HUDEP-2 (cell line): ENCODE results near the gene SPDYE2.
"Not testable (repeated sequence)": the region's sequence is repeated elsewhere in the genome, so short reads cannot be mapped to it uniquely, and the experiment has no call there.

Experiments used
- DNase-seq, 76 experiments: peaks; one replicate each; lab custom pipeline; 2025; ENCODE audit not compliant: unreplicated experiment in 76 of 76; lab: John Stamatoyannopoulos, UW

The SPDYE2 gene

DNA sequence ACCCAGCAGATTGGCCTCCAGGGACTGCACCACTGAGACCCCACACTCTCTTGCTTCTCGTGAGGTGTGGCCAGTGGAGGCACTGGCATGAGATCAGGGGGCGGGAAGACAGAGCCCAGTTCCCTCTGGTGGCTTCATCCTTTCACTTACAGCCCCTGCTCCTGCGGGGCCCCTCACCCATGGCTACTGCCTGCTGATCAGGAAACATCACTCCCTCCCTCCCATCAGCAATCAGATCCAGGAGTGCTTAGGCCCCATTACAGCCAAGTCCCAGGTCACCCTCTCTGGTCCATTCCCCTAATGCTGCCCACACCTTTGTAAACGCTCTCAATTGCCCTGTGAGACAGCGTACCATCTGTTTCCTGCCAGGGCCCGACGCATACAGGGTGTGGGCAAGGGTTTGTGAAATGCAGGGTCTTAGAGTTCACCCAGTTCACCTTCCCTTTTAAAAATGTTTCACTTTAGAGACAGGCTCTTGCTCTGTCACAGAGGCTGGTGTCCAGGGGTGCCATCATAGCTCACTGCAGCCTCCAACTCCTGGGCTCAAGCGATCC is 15.9 kb upstream of the SPDYE2 start:
- not testable (repeated sequence) for DNase-seq

DNA sequence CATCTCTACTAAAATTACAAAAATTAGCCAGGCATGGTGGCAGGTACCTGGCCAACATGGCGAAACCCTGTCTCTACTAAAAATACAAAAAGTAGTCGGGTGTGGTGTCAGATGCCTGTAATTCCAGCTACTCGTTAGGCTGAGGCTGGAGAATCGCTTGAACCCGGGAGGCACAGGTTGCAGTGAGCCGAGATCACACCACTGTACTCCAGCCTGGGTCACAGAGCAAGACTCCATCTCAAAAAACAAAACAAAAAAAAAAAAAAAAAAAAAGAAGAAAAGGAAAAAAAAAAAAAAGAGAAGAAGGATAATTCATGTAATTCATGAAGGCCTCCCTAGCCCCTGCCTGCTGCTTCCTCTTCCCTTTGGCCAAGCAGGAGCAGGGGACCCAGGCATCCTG is 10.4 kb upstream of the SPDYE2 start:
- DNase-seq, result not testable (repeated sequence)

DNA sequence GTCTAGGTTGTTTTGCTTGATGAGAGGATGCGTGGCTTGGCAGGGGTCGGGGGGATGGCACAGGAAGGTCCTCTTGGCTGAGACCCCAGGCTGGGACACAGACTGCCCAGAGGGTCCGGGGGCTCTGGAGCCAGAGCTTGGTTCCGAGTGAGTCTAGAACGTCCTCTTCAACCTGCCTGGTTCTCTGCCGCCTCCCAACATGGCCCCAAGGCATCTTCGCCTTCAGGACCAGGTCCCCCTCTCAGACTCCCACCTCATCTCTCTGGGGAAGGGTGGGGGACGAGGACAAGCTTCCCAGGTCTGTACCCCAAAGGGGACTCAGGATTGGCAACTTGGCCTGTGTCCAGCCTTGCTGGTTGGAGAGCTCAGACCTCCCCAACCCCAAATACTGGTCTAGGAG is 8.9 kb upstream of the SPDYE2 start:
- DNase-seq, result not testable (repeated sequence)

DNA sequence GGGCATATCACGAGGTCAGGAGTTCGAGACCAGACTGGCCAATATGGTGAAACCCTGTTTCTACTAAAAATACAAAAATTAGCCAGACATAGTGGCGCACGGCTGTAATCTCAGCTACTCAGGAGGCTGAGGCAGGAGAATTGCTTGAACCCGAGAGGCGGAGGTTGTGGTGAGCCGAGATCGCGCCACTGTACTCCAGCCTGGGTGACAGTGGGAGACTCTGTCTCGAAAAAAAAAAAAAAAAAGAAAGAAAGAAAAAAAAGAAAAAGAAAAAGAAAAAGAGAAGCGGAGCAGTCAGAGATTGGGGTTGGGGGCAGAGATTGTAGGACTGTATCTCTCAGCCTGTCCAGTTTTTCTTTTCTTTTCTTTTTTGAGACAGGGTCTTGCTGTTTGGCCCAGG is 8.3 kb upstream of the SPDYE2 start:
- DNase-seq, result not testable (repeated sequence)

DNA sequence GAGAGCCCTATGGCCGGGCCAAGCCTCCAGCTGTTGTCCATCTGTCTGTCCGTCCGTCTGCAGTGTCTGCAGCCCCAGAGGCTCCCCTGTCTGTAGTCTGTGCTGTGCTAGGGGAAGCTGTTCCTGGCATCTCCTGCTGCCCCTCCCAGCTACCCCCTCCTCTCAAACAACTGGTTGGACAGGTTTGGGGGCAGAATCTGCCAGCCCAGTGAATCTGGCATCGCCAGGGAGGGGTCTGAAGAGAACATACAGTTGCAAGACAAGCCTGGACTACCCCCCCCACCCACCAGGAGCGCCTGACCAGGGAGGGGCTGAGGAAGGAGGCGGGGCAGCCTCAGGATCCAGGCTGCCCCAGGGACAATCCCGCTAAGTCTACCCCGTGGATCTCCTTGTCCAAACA is 7.4 kb upstream of the SPDYE2 start, which contains the start of gene UPK3BL2:
TSS of gene UPK3BL2 (minus strand) at position 101 of the 400 bp plus-strand sequence. CDS start at position 41, 60 bp downstream.
- not testable (repeated sequence) for DNase-seq

DNA sequence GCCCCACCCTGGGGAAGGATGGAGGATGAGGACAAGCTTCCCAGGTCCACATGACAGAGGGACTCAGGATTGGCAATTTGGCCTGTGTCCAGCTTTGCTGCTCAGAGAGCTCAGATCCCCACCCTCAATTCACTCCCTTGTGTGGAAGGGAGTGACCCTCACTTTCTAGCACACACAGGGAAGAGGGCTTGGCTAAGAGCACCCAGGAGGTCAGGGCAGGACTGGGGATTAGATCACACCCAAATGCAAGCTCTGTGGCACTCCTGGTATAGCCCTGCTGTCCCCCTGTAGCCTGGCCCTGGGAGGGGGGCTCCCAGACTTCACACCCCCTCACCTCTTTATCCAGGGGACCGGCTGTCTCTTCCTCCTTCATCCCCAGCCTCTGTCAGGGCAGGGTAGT is 6.7 kb upstream of the SPDYE2 start:
- not testable (repeated sequence) for DNase-seq

DNA sequence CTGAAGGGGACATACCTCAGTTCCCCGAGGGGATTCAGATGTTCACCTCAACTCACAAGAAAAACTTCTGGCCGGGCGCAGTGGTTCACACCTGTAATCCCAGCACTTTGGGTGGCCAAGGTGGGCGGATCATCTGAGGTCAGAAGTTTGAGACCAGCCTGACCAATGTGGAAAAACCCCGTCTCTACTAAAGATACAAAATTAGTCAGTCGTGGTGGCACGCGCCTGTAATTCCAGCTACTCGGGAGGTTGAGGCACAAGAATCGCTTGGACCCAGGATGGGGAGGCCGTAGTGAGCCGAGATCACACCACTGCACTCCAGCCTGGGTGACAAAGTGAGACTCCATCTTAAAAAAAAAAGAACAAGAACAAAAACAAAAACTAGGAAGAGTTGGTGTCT is 5.7 kb upstream of the SPDYE2 start:
- not testable (repeated sequence) for DNase-seq

DNA sequence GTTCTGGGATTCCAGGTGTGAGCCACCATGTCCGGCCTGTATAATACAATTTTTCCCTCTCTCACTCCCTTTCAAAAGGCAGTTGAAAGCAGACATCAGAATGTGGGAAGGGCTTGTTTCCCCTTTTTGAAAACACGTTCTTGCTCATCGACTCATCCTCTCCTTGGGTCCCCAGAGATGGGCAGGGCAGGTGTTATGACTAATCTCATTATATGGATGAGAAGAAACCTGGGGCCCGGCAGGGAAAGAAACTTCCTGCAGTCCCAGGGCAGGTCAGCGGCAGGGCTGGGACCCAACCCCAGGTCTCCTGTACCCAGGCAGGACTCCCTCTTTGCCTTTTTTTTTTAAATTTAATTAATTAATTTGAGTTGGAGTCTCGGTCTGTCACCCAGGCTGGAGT is 4.7 kb upstream of the SPDYE2 start:
- DNase-seq, result not testable (repeated sequence)

DNA sequence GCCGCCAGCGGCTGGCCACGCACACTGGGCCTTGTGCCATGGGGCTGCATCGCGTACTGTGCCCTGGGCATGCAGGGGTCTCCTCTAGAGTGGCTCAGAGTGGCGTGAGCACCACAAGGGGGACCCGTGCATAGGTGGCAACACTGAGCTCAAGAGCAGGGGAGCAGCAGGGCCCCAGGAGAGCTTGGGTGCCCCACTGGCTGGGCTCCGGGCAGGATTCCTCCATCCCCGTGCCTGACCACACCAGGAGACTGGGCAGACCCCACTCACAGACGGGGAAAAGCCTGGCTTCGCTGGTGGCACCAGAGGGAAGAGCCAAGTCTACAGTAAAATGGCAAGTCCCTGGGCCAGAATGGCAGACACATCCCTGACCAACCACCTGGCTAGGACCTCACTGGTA is 17.6 kb downstream of the SPDYE2 start:
- DNase-seq, result not testable (repeated sequence)

DNA sequence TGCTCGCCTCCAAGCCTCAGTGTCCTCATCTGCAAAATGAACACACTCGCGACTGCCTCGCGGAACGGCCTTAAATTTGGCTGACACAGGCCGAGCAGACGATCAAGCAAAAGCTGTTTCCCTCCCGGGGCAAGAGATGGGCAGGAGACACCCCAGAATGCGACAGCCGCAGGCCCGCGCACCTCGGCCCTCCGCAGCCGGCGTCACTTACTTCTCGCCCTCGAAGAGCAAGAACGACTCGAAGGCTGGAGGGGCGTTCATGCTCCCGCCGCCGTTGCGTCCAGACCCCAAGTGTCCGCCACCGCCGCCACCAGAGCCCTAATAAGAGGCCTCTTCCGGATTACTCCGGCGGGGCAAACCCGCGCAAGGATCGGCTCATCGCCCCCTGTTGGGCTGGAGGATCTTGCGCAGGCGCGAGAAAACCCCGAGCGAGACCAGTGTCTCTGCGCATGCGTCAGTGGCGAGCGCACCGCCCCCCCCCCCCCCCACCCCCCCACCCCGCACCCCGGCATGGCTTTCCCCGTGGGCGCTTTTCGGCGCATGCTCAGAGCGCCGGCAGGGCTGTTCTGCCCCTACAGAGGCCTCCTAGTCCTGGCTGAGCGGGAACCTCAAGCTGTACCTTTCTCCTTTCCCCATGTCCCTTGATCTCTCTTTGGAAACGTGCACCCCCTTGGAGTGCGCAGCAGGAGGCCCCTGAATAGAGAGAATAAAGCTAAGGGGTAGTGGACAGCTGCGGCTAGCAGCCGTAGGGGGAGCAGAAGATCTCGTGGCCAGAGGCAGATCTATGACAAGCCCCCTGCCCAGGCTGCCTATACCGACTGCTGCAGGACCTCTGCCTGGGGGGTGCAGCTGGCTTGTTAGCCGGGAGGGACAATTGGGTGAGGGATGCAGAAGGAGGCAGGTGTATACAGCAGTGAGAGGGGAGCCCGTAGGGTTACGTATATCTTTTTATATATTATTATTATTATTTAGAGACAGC is 21.5 kb downstream of the SPDYE2 start, which contains the start of gene POLR2J3:
TSS of gene POLR2J3 (minus strand) at position 323 of the 979 bp plus-strand sequence. CDS start at position 261, 62 bp downstream.
- not testable (repeated sequence) for DNase-seq

DNA sequence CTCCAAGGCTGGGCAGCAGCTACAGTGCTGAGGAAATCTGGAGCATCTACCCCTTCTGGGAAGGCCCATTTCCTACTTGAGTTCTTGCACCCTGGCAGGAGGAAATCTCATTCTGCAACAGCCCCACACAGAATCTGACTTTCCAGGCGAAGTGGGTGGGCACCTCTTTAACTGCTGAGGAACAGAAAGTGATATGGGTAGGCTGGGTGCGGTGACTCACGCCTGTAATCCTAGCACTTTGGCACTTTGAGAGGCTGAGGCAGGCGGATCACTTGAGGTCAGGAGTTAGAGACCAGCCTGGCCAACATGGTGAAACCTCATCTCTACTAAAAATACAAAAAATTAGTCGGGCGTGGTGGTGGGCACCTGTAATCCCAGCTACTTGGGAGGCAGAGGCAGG is 23.6 kb downstream of the SPDYE2 start:
- not testable (repeated sequence) for DNase-seq

DNA sequence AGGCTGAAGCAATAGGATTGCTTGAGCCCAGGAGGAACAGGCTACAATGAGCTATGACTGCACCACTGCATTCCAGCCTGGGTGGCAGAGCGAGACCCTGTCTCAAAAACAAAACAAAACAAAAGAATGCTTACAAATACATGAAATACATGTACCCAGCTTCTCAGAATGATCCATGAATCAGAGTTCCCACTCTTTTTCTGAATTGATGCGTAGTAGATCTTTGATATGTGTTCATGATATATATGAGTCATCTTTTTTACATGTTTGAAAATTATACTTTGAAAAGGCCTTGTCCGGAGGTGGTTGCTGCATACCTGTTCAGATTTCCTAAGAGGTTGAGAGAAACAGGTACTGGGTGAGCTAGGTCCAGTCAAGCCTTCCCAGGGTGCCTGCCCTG is 25.3 kb downstream of the SPDYE2 start:
- not testable (repeated sequence) for DNase-seq

DNA sequence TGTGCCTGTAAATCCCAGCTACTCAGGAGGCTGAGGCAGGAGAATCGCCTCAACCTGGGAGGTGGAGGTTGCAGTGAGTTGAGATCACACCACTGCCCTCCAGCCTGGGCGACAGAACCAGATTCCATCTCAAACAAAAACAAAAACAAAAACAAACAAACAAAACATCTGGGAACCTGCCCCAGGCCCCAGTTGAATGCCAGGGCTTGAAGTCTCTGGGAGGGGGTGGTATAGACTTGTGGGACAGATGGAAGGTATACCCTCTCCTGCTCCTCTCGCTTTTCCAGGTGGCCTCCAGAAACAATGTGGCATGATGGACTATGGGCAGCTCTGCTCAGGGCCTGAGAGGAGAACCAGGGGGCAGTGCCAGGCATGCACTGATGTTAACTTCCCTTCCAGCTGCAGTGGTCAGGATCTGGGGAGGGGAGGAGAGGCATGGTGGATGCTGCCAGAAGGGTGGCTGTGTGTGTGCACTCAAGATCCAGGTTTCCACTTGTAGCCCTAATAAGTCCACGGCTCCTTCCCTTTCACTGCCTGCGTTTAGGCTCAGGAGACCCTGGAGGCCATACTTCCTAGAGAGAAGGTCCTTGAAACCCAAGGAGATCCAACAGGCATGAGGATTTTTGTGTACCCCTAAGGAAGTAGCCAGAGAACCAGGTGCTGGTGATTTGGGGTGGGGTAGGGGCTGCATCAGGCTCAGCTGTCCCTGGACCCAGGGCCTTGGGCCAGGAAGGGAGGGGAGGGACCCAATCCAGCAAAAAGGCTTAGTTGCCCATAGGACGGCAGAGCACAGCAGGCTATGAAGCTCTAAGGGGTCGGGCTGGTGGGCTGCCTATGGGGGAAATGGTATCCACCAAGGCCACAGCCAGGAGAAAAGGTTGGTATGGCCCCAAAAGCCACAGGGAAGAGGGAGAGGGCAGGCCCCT is 26.6 kb downstream of the SPDYE2 start:
- DNase-seq, result not testable (repeated sequence)

DNA sequence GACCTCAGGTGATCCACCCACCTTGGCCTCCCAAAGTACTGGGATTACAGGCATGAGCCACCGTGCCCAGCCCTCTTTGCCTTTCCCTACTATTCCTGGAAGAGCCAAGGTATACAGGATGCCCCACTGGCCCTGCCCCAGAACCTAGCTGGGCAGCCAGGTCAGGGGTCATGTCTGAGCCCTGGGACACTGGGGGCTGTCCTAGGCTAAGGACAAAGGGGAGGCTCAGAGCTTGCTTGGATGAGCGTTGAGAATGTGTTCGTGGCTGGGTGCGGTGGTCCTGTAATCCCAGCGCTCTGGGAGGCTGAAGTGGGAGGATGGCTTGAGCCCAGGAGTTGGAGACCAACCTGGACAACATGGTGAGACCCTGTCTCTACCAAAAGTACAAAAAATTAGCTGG is 27.5 kb downstream of the SPDYE2 start:
- not testable (repeated sequence) for DNase-seq

DNA sequence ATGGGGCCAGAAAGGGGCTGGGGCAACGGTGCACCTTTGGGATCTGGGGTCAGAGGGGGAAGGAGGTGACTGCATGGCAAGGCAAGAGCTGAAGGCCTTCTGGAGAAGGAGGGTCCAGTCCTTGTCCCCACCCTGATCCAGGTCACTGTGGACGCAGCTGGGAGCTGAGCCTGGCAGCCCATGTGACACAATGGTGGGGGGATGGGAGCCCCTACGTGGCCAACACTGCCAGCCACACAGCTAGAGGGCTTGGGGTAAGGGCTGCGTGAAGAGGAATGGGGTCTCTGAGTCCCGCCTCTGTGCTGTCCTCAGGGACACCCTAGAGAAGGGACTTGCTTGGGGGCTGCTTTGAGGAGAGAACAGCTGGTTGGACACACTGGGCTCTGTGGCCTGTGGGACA is 30.7 kb downstream of the SPDYE2 start:
- not testable (repeated sequence) for DNase-seq

DNA sequence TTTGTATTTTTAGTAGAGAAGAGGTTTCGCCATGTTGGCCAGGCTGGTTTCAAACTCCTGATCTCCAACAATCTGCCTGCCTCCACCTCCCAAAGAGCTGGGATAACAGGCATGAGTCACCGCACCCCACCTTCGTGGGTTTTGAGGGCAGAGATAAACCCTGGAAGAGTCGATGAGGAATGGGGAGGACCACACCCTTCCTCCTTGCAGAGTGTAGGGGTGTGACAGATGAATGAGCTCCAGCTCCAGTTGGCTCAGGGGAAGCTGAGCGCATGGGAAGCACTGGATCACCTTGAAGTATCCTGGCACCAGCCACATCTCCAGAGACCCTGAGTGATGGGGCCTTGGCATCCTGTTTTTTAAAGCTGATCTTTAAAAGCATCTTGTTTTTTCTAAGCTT is 32.5 kb downstream of the SPDYE2 start:
- DNase-seq, result not testable (repeated sequence)

DNA sequence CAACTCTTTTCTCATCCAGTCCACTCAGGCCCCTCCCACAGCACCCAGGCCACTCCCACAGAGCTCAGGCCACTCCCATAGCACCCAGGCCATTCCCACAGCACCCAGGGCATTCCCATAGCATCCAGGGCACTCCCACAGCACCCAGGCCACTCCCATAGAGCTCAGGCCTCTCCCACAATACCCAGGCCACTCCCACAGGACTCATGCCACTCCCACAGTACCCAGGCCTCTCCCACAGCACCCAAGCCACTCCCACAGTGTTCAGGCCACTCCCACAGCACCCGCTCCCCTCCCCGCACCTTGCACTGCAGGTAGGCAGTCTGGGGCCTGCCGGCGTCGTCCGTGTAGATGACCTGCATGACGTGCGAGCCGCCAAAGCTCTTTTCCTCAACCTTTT is 38.8 kb downstream of the SPDYE2 start:
- DNase-seq, result not testable (repeated sequence)

DNA sequence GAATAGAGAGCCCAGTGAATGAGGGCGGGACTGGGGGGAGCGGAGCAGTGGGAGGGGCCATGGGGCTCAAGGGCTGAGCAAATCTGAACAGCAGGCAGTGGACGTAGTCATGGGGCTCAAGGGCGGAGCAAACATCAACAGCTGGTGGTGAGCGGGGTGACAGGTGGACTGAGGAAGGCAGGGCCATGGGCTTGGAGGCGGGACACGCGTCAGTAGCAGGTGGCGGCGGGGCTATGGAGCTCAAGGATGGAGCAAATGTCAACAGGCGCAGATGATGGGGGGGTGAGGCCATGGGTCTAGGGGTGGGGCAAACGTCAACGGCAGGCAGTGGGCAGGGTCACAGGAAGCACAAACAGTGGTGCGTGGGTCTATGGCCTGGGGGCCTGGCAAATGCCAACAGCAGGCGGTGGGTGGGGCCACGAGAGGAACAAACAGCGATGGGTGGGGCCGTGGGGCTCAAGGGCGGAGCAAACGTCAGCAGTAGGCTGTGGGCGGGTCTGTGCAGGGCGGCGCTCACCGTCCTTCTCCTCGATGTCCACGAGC is 41.5 kb downstream of the SPDYE2 start:
- DNase-seq, result not testable (repeated sequence)

DNA sequence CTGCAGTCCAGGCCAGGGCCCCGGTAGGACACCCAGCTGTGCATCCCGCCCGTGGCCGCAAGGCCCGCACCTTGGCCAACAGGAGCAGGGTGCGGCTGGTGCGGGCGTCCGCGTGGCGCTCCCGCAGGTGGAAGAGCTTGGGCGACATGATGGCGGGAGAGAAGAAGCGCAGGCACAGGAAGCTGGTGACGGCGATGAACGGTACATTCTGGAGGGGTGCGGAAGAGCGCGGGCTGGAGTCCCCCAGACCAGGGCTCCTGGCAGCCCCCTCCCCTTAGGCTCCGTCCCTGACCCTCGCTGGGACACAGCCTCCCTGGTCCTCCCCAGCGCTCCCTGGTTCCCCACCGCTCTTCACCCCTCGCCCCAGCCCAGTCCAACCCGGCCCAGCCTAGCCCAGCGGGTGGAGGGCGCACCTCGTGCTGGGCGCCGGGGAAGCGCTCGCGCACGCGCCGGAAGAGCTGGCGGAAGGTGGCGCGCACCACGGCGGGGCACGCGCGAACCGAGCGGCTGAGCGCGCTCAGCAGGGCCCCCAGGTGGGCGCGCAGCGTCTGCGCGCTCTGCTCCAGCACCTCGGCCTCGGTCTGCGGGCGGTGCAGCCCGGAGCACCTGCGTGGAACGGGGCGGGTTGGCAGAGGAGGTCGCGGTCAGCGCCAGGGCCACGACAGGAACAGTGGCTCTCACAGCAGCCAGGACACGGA is 42.8 kb downstream of the SPDYE2 start:
- not testable (repeated sequence) for DNase-seq

DNA sequence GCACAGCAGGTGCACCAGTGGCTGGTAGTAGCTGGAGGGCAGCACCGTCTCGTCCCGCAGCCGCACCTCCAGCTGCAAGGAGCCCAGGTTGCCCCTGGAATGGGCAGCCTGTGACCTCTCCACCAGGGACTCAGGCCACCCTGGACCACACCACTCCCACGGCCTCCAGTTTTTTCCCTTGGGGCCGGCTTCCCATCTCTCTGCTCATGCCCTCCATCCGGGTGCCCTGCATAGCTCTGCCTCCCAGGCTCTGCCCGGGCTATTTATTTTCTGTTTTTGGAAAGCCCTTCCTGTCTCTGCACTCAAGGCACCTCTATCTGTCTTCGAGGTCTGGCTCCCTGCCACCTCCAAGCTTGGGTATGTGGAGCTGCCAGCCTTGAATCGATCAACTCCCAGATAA is 45.0 kb downstream of the SPDYE2 start:
- not testable (repeated sequence) for DNase-seq
